Dendritic cell treated with granulocyte-macrophage colony-stimulating factor and Interleukin-4, amounts not matched to agents 40 ng/mL and 50 ng/mL, for 4 days (primary cell): ENCODE results near the gene REG3G.
"Not testable (repeated sequence)": the region's sequence is repeated elsewhere in the genome, so short reads cannot be mapped to it uniquely, and the experiment has no call there.

Experiments
- H3K27ac Mint-ChIP-seq: one replicate; pipeline ENCODE4 v1.8.0; 2022; ENCODE audit warnings: mild to moderate bottlenecking, mixed read lengths
- H3K27me3 Mint-ChIP-seq: one replicate; pipeline ENCODE4 v1.8.0; 2022; ENCODE audit warnings: mild to moderate bottlenecking, mixed read lengths
- H3K36me3 Mint-ChIP-seq: one replicate; pipeline ENCODE4 v1.8.0; 2022; ENCODE audit warnings: low read depth, mixed read lengths
- H3K4me1 Mint-ChIP-seq: one replicate; pipeline ENCODE4 v1.8.0; 2022; ENCODE audit warnings: low read depth, mixed read lengths
- H3K4me3 Mint-ChIP-seq: one replicate; pipeline ENCODE4 v1.8.0; 2022; ENCODE audit warnings: mild to moderate bottlenecking, moderate library complexity, mixed read lengths
- H3K9me3 Mint-ChIP-seq: one replicate; pipeline ENCODE4 v1.8.0; 2022; ENCODE audit warnings: mixed read lengths
- intact Hi-C: fragments of 100-400 bp; cut with micrococcal nuclease; formaldehyde crosslinking; loops from one replicate; pipeline ENCODE4 v1.15.0; 2022

REG3G gene

DNA sequence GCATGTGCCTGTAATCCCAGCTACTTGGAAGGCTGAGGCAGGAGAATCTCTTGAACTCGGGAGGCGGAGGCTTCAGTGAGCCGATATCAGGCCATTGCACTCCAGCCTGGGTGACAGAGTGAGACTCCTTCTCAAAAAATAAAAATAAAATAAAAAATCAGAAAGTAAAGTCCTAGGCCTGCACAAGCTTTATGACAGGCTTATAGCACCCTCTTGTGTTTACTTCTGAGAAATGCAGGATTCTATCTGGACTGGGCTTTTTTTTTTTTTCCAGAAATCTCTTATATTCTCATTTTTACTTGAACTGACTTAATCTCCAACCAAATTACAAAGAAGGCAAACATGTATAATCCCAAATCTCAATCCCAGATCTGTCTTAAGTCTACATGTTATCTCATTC, 26.1 kb upstream of the REG3G start:
- intact Hi-C loops = no loop called here
- Mint-ChIP-seq H3K27me3 (peaks cover 11% of the 10 kb centered on the region), H3K4me3 (no peak overlapping the region), H3K27ac (no peak overlapping the region), H3K9me3 (no peaks in the 10 kb centered on the region), H3K36me3 (no peaks in the 10 kb centered on the region), H3K4me1 (peaks cover 13% of the 10 kb centered on the region)

DNA sequence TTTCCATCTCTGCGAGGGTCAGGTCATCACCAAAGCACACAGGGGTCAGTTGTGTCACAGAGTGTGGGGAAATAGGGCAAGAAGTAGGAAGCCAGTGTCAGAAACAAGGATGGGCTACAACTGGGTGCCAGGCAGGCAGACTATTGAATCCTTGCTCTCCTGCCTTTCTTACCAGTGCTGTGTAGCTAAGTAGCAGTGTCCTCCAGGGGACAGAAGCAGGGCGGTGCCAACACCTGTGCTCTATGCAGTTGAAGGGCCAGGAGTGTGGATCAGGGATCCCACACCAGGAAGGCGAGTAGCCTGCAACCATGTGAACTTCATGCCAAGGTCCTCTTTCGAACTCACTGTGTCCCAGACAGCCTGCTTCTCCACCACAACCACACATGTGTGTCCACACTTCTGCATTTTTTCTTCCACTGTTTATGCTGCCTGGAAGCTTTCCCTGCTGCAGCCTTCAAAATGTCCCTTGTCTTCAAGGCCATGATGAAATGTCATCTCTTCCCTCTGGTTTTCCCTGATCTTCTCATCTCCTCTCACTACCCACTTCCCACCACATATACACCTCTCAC, 25.4 kb upstream of the REG3G start:
- peaks cover 4% of the 10 kb centered on the region for H3K27me3 Mint-ChIP-seq

DNA sequence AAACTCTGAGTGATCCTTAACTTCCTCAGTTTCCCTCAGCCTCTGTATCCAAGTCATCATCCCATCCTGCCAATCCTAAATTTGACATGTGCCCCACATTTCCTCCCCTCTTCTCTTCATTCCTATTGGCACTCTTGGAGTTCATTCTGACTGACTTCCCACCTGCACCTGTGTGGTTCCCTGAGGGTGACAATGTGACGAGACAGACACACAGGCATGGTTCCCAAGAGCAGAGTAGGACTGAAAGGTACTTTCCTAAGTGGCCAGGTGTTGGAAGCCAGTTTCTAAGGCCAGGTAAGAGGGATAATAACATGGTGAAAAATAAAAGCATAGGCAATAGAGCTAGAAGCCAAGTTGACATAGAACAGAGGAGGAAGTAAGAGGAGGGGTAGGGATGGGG, 24.2 kb upstream of the REG3G start:
- intact Hi-C loops = no loop called here
- Mint-ChIP-seq H3K4me1 (peaks cover 13% of the 10 kb centered on the region), H3K27ac (no peak overlapping the region), H3K27me3 (peaks cover 2% of the 10 kb centered on the region), H3K9me3 (no peaks in the 10 kb centered on the region), H3K36me3 (no peaks in the 10 kb centered on the region), H3K4me3 (no peak overlapping the region)

More for the DNA sequence above, 25.4 kb upstream of the REG3G start:
- Mint-ChIP-seq H3K4me1 (peaks cover 13% of the 10 kb centered on the region), H3K9me3 (no peaks in the 10 kb centered on the region), H3K4me3 (no peak overlapping the region), H3K36me3 (no peaks in the 10 kb centered on the region), H3K27ac (no peak overlapping the region)
- intact Hi-C loops = no loop called here

DNA sequence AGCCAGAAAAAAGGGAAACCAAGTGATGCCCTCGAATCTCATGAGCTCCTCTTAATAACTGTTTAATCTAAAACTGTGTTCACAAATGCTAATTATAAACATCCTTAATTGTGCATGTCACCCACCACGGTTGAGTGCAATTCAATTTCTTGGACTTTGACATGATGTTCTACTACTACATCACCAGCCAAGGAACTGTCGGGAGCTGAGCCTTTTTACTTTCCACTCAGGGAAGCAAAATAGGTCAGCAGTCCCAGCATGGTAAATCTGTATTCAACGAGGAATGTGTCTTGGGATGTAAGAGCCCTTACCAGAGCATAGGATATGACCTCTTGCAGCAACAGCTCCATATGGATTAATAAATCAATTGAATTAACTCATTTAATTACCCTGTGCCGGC, 20.8 kb upstream of the REG3G start:
- Mint-ChIP-seq H3K27ac (no peak overlapping the region), H3K4me3 (no peak overlapping the region), H3K27me3 (no peaks in the 10 kb centered on the region), H3K36me3 (no peaks in the 10 kb centered on the region), H3K9me3 (no peaks in the 10 kb centered on the region), H3K4me1 (peaks cover 13% of the 10 kb centered on the region)
- intact Hi-C loops = no loop called here

DNA sequence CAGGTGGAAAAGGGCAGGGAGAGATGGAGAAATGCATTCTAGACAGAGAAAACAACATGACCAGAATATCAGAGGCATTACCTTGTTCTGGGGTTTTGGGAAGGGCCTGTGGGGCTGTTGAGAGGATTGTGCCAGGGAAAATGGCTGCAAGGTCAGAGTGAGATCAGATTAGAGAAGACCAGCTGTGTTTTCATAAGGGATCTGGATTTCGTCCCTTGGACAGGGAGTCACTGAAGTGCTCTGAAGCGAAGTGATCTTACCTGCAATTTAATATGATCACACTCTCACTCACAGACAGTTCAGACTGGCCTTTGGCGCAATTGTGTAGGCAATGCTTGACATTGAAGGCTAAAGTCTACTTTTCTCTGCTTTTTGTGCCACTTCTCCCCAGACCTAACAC, 20.3 kb upstream of the REG3G start:
- no peaks in the 10 kb centered on the region for H3K36me3 Mint-ChIP-seq
- intact Hi-C loops = no loop called here
- H3K27ac Mint-ChIP-seq = no peak overlapping the region
- no peaks in the 10 kb centered on the region for H3K9me3 Mint-ChIP-seq
- no peaks in the 10 kb centered on the region for H3K27me3 Mint-ChIP-seq
- no peak overlapping the region for H3K4me3 Mint-ChIP-seq
- H3K4me1 Mint-ChIP-seq = peaks cover 11% of the 10 kb centered on the region

DNA sequence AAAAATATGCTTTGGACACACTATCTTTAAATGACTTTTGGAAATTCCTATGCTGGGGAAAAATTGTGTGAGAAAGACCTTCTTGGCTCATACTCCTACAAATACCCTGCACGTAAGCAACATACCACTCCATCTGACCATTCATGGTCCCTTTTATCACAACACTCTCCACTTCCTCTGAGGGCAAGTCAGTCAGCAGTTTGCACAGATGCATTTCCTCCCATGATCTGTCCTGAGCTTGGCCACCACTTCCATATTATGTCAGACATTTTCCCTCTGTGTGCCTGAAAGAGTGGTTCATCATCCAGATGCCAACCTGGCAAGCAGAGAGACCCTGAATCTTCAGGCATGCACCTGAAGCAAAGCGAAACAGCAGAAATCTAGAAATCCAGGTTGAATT, 16.1 kb upstream of the REG3G start:
- intact Hi-C loops = no loop called here
- Mint-ChIP-seq H3K4me1 (no peaks in the 10 kb centered on the region), H3K4me3 (no peak overlapping the region), H3K27ac (no peak overlapping the region), H3K36me3 (no peaks in the 10 kb centered on the region), H3K9me3 (no peaks in the 10 kb centered on the region), H3K27me3 (no peaks in the 10 kb centered on the region)

DNA sequence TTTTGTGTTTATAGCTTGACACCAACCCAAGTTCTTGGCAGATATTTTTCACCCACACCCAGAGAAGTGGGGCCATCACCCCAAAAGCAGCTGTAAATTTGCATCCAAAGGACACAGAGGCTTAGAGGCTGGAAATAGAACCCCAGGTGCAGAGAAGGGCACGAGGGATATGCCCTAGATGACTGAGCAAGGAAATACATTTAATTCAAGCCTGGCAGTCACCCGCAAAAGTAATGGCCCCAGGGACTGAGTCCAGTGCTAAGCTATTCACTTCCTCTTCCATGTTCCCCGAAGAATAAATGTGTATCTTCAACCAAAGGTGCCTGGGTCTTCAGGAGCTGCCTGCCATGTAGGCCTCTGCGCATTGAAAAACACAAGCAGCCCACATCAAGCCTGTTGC, 14.0 kb upstream of the REG3G start:
- Mint-ChIP-seq H3K9me3 (no peaks in the 10 kb centered on the region), H3K27ac (no peak overlapping the region), H3K36me3 (no peaks in the 10 kb centered on the region), H3K27me3 (no peaks in the 10 kb centered on the region), H3K4me3 (no peak overlapping the region), H3K4me1 (no peaks in the 10 kb centered on the region)
- intact Hi-C loops = no loop called here

DNA sequence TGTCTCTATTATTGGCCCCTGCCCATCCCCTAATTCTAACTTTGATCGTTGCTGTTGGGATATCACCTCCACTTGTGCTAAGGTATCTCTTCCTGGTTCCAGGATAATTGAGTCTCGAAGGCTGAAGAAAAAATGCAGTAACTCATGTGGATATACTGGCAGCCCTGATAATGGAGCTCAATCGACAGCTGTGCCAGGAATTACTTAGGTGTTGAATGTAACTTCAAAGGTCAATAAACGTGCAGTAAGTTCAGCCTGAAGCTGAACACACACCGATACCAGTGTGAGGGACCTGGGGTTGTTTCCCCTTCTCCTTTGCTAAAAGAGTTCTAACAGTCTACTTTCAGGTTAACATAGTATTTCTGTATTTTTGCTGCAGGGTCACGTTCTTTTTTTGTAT, 11.9 kb upstream of the REG3G start:
- H3K9me3 Mint-ChIP-seq = no peaks in the 10 kb centered on the region
- H3K27ac Mint-ChIP-seq = no peak overlapping the region
- peaks cover 3% of the 10 kb centered on the region for H3K27me3 Mint-ChIP-seq
- H3K4me3 Mint-ChIP-seq = no peak overlapping the region
- no peaks in the 10 kb centered on the region for H3K36me3 Mint-ChIP-seq
- H3K4me1 Mint-ChIP-seq = no peaks in the 10 kb centered on the region
- intact Hi-C loops = no loop called here

DNA sequence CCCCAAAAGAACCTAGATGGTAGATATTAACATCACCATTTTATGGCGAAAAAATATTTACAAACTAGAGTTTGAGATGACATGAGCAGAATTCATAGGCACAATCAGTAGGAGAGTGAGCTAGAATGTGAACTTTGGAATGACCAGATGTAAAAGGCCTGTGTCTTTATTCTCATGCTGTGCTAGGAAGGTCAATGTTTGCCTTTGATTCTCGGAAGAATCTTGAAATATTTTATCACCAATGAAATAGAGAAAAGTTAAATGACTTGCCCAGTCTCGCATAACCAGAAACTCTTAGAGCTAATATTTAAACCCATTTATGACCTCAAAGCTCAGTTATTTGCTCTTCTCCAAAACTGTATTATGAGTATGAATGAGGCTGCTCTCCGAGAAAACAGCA, 9.2 kb upstream of the REG3G start:
- Mint-ChIP-seq H3K27me3 (peaks cover 3% of the 10 kb centered on the region), H3K36me3 (no peaks in the 10 kb centered on the region), H3K27ac (no peak overlapping the region), H3K4me3 (no peak overlapping the region), H3K4me1 (no peaks in the 10 kb centered on the region), H3K9me3 (no peaks in the 10 kb centered on the region)
- intact Hi-C loops = no loop called here

DNA sequence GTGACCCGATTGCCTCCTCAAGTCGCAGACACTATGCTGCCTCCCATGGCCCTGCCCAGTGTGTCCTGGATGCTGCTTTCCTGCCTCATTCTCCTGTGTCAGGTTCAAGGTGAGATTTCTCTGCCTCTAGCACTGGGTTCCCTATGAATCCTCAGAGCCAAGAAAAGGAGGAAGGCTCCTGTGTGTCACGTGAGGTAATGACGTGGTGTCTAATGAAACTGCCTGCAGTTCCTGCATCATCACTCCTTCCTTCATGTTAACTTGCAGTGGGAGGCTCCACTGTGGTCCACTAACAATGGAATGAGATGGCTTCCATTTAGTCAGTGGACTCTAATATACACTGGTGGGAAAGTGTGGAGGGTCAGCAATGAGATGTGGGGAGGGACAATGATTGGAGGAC, 559 bp downstream of the REG3G start:
- intact Hi-C loops = no loop called here
- H3K9me3 Mint-ChIP-seq = no peaks in the 10 kb centered on the region
- H3K4me3 Mint-ChIP-seq = no peak overlapping the region
- no peaks in the 10 kb centered on the region for H3K27me3 Mint-ChIP-seq
- H3K36me3 Mint-ChIP-seq = no peaks in the 10 kb centered on the region
- no peaks in the 10 kb centered on the region for H3K4me1 Mint-ChIP-seq
- no peak overlapping the region for H3K27ac Mint-ChIP-seq

DNA sequence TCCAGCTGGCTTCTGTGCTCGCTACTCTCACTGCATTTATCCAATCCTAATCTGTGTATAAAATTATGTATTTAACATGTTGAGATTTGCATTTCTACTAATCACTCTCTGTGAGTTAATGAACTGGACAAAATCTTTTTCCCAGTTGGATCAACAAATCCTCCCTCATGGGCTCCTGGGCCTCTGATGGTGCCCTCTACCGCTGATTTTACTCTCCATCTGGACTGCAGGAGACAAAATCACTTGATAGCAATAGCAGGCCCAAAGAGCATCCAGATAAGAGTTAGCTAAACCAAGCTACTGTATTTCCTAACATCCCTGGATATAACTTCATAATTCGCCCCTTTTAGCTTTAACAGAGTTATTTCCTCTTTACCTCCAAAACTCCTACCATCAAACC, 14.4 kb downstream of the REG3G start:
- H3K27ac Mint-ChIP-seq = no peak overlapping the region
- no peaks in the 10 kb centered on the region for H3K9me3 Mint-ChIP-seq
- intact Hi-C loops = no loop called here

DNA sequence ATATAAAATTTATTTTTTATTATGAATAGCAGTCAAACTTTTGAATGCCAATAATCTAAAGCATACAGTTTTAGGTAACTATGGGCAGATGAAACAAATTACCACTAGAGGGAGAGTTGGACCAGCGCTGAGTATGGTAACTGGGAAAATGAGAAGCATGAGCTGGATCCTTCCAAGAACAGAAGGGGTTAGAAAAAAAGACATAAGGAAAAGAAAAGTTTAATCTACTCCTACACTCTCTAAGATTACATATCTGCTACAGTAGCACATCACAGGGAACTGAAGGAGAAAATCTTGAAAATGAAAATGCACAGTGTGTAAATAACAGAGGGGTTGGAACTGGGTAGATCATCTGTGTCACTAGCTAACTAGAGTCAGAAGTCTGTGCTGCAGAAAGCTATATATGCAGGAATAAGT, 15.5 kb downstream of the REG3G start:
- no peaks in the 10 kb centered on the region for H3K4me1 Mint-ChIP-seq

More for the DNA sequence above, 14.4 kb downstream of the REG3G start:
- H3K27me3 Mint-ChIP-seq = no peaks in the 10 kb centered on the region
- H3K4me1 Mint-ChIP-seq = no peaks in the 10 kb centered on the region
- no peaks in the 10 kb centered on the region for H3K36me3 Mint-ChIP-seq
- no peak overlapping the region for H3K4me3 Mint-ChIP-seq

DNA sequence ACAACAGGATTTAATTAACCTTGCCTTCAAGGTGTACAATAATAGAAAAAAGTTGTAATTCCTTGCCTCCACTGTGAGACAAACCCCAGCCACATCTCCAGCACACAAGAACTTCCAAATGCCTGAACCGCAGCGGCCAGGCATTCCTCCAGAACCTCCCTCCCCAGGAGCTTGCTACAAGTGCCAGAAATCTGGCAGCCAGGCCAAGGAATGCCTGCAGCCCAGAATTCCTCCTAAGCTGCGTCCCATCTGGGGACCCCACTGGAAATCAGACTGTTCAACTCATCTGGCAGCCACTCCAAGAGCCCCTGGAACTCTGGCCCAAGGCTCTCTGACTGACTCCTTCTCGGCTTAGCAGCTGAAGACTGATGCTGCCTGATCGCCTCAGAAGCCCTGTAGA, 28.0 kb downstream of the REG3G start:
- H3K36me3 Mint-ChIP-seq, H3K9me3 Mint-ChIP-seq, intact Hi-C loops, H3K27ac Mint-ChIP-seq, H3K4me3 Mint-ChIP-seq, H3K27me3 Mint-ChIP-seq: not testable (repeated sequence)
- peaks cover 11% of the 10 kb centered on the region for H3K4me1 Mint-ChIP-seq

More for the DNA sequence above, 15.5 kb downstream of the REG3G start:
- H3K9me3 Mint-ChIP-seq = no peaks in the 10 kb centered on the region
- no peaks in the 10 kb centered on the region for H3K36me3 Mint-ChIP-seq
- H3K27me3 Mint-ChIP-seq = no peaks in the 10 kb centered on the region
- H3K4me3 Mint-ChIP-seq = no peak overlapping the region
- intact Hi-C loops = no loop called here
- no peak overlapping the region for H3K27ac Mint-ChIP-seq

DNA sequence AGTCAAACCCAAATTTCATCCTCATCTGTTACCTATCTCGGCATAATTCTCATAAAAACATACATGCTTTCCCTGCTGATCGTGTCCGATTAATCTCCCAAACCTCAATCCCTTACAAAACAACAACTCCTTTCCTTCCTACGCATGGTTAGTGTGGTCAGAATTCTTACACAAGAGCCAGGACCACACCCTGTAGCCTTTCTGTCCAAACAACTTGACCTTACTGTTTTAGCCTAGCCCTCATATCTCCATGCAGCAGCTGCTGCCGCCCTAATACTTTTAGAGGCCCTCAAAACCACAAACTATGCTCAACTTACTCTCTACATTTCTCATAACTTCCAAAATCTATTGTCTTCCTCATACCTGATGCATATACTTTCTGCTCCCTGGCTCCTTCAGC, 29.3 kb downstream of the REG3G start:
- H3K4me1 Mint-ChIP-seq = peaks cover 11% of the 10 kb centered on the region
- H3K27ac Mint-ChIP-seq, H3K4me3 Mint-ChIP-seq, H3K36me3 Mint-ChIP-seq, intact Hi-C loops, H3K9me3 Mint-ChIP-seq, H3K27me3 Mint-ChIP-seq: not testable (repeated sequence)

DNA sequence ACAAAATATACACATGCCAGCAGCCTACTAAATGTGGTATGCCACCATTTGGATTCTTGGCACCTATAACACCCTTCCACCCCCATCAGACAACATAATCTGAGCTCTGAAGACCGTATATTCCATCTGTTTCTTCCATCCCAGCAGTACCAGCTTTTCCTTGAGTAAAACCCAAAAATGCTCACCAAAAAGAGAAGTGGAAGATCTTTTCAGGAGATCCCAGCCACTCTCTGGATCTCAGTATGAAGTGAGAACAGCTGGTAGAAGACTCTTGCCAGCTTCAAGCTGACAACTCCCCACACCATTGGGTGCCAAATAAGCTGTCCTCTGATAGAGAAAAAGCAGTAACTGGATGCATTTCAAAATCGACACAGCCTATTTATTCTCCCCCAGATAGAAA, 39.7 kb downstream of the REG3G start:
- no peaks in the 10 kb centered on the region for H3K4me1 Mint-ChIP-seq
- intact Hi-C loops = no loop called here
- H3K36me3 Mint-ChIP-seq = no peaks in the 10 kb centered on the region
- H3K9me3 Mint-ChIP-seq = peaks cover 7% of the 10 kb centered on the region
- no peak overlapping the region for H3K4me3 Mint-ChIP-seq
- H3K27ac Mint-ChIP-seq = no peak overlapping the region
- no peaks in the 10 kb centered on the region for H3K27me3 Mint-ChIP-seq
